GM19025 (cell line): ENCODE measurements around the gene DDR1.

Source experiments
- ATAC-seq: cut with Tn5 transposase; IDR thresholded peaks from one replicate; pipeline ENCODE4 v1.9.1; 2021; ENCODE audit warnings: mild to moderate bottlenecking, low read depth, moderate library complexity; ENCODE audit not compliant: unreplicated experiment

The DDR1 gene

GRCh38 chr6:30883685-30884520 lies at the start of gene DDR1:
Gene DDR1, plus strand, starts transcription at chr6:30884519. Its CDS starts 4,211 bp downstream, at chr6:30888730.
- ATAC-seq = no peak

GRCh38 chr6:30834646-30835045 lies 49.7 kb upstream of the DDR1 start:
- no peak for ATAC-seq

- no peak for ATAC-seq
Observed at GRCh38 chr6:30835576-30835975, 48.7 kb upstream of the DDR1 start.

- no peak for ATAC-seq
Observed at GRCh38 chr6:30836431-30836866, 47.9 kb upstream of the DDR1 start.

DNA sequence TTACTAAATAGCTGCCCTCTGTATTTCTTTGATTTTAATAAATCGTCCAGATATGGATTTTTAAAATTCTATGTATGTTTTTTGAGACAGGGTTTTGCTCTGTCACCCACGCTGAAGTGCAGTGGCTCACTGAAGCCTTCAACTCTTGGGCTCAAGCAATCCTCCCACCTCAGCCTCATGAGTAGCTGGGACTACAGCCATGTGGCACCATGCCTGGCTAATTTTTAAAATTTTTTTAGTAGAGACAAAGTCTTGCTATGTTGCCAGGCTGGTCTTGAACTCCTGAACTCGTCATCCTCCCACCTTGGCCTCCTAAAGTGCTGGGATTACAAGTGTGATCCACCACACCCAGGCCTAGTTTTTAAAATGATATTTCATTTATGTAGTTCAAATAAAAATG lies 47.4 kb upstream of the DDR1 start:
- ATAC-seq = no peak

- no peak for ATAC-seq
Observed at GRCh38 chr6:30837432-30837831, 46.9 kb upstream of the DDR1 start.

GRCh38 chr6:30837870-30838269 lies 46.4 kb upstream of the DDR1 start:
- no peak for ATAC-seq

DNA sequence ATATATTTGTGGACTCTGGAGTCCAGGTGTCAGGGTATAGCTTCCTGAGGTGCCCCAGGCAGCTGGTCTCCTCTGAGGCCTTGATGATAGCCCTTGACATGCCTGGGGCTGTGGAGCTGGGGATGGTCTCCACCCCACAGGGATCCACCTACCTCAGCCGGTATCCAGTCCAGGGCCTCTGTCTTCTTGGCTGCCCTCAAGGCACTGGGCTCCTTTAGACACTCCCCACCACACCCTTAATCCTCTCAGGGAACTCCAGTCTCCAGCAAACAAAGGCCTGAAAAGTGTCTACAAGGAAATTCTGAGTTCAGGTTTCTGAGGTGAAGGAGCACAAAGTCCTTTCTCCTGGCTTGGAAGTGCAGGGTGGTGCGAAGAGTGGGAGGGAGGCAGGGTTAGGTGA lies 44.6 kb upstream of the DDR1 start:
- no peak for ATAC-seq

- ATAC-seq = no peak
Observed at GRCh38 chr6:30840084-30840934, 44.0 kb upstream of the DDR1 start.

GRCh38 chr6:30840935-30841643 lies 43.2 kb upstream of the DDR1 start:
- ATAC-seq = no peak

- no peak for ATAC-seq
Observed at GRCh38 chr6:30841644-30842504, 42.4 kb upstream of the DDR1 start.

GRCh38 chr6:30842754-30843610 lies 41.3 kb upstream of the DDR1 start:
- no peak for ATAC-seq

DNA sequence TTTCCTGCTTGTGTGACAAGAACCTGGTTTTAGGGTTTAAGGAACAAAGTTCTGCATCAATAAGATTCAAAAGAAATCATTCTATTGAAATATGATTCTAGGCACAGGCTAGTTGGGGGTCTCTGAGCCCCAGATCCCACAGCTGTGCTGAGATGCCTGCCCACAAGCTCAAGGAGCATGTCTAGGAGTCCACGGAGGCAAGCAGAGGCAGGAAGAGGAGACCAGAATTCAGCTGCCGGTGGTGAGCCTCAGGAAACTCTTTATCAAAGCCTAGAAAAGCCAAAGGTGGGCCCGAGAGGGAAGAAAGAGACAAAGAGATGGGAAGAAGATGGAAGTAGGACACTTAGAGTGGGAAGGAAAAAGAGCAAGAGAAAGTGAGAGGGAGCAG lies 40.7 kb upstream of the DDR1 start:
- no peak for ATAC-seq

DNA sequence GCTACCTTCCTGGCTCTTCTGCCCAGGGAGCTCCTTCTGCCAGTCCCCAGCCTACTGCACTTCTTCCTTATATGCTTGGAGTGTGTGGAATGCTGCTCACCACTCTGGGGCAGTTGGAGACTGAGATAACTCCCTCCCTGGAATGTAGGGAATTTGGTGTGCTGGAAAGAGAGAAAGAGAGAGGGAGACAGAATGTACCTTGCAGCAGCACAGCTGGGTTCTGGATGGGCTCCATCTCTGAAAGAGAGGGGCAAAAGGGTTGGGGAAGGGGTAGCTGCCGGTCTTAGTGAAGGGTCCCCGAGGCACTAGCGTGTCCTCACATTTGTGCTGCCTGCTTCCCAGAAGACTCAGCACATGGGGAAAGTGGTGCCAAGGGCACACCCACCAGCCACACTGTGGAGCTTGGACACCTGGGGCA lies 40.2 kb upstream of the DDR1 start:
- ATAC-seq = no peak

- no peak for ATAC-seq
Observed at GRCh38 chr6:30845183-30845582, 39.1 kb upstream of the DDR1 start.

DNA sequence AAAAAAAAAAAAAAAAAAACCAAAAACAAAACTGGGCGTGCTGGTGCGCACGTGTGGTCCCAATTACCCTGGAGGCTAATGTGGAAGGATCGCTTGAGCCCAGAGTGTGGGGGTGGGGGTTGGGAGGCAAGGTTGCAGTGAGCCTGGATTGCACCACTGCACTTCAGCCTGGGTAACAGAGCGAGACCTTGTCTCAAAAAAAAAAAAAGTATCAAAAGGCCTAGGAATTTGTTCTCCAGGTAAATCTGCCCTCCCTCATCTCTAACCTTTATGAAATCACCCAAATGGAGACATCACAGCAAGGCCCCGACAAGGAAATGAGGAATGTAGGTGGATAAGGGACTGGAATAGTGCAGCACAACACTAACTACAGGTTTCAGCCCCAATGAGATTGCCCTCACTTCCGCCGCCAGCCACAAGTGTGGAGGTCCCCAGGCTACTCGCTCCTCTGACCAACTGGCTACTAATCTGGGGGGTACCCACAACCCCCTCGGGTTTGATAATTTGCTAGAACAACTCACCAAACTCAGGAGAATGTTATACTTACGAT lies 36.8 kb upstream of the DDR1 start:
- ATAC-seq = no peak

DNA sequence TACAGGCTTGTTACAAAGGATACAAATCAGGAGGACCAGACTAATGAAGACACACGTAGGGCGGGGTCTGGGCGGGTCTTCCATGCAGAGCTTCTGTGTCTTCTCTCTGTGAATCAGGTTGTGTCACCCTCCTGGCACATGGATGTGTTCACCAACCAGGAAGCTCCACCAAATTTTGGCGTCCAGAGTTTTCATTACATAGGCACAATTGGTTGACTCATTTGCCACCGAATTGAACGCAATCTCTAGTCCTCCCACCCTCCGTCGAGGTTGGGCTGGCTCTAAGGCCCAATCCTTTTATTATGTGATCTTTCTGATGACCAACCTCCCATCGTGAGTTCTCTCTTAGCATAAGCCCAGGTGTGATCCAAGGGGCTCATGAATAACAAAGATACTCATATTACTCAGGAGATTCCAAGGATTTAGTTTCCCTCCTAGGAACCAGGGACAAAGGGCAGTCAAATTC lies 36.3 kb upstream of the DDR1 start:
- ATAC-seq = no peak

GRCh38 chr6:30849903-30850651 lies 34.2 kb upstream of the DDR1 start:
- ATAC-seq = no peak
